Measurements from ENCODE around the gene C18orf63.

C18orf63 gene

GRCh38 chr18:74375999-74376398 is 60.4 kb downstream of the C18orf63 start:
- DNase-seq (ENCODE audit: low read depth, low spot score) = no peak

- DNase-seq (ENCODE audit: low read depth, low spot score) = no peak
Observed at GRCh38 chr18:74376523-74376922, 60.9 kb downstream of the C18orf63 start.

GRCh38 chr18:74377776-74378175 is 62.1 kb downstream of the C18orf63 start:
- DNase-seq (ENCODE audit: low read depth, low spot score) = no peak

- DNase-seq (ENCODE audit: low read depth, low spot score) = no peak
Observed at GRCh38 chr18:74378179-74378682, 62.6 kb downstream of the C18orf63 start.

- DNase-seq (ENCODE audit: low read depth, low spot score) = no peak
Observed at GRCh38 chr18:74380916-74381315, 65.3 kb downstream of the C18orf63 start.

- no peak for DNase-seq (ENCODE audit: low read depth, low spot score)
Observed at GRCh38 chr18:74381621-74382295, 66.1 kb downstream of the C18orf63 start.

- no peak for DNase-seq (ENCODE audit: low read depth, low spot score)
Observed at GRCh38 chr18:74382481-74383017, 66.9 kb downstream of the C18orf63 start.

- no peak for DNase-seq (ENCODE audit: low read depth, low spot score)
Observed at GRCh38 chr18:74387383-74387782, 71.7 kb downstream of the C18orf63 start.

GRCh38 chr18:74388227-74388626 is 72.6 kb downstream of the C18orf63 start:
- DNase-seq (ENCODE audit: low read depth, low spot score) = no peak

GRCh38 chr18:74389171-74389927 is 73.7 kb downstream of the C18orf63 start:
- DNase-seq (ENCODE audit: low read depth, low spot score) = no peak

- DNase-seq (ENCODE audit: low read depth, low spot score) = no peak
Observed at GRCh38 chr18:74389991-74390390, 74.4 kb downstream of the C18orf63 start.

GRCh38 chr18:74390900-74391299 is 75.3 kb downstream of the C18orf63 start:
- no peak for DNase-seq (ENCODE audit: low read depth, low spot score)

- DNase-seq (ENCODE audit: low read depth, low spot score) = no peak
Observed at GRCh38 chr18:74392323-74392722, 76.7 kb downstream of the C18orf63 start.

GRCh38 chr18:74395006-74395405 is 79.4 kb downstream of the C18orf63 start:
- no peak for DNase-seq (ENCODE audit: low read depth, low spot score)

GRCh38 chr18:74395648-74396154 is 80.1 kb downstream of the C18orf63 start:
- DNase-seq (ENCODE audit: low read depth, low spot score) = no peak

- no peak for DNase-seq (ENCODE audit: low read depth, low spot score)
Observed at GRCh38 chr18:74396171-74397169, 80.8 kb downstream of the C18orf63 start.

GRCh38 chr18:74397572-74397971 is 81.9 kb downstream of the C18orf63 start:
- no peak for DNase-seq (ENCODE audit: low read depth, low spot score)

GRCh38 chr18:74399091-74399887 is 83.7 kb downstream of the C18orf63 start:
- no peak for DNase-seq (ENCODE audit: low read depth, low spot score)

- no peak for DNase-seq (ENCODE audit: low read depth, low spot score)
Observed at GRCh38 chr18:74400813-74401212, 85.2 kb downstream of the C18orf63 start.

- DNase-seq (ENCODE audit: low read depth, low spot score) = no peak
Observed at GRCh38 chr18:74402806-74403433, 87.3 kb downstream of the C18orf63 start.

All from iPS DF 19.7 (cell line).